ENCODE data around the gene CHID1. TPM values are rescaled to one million over a fixed set of nuclear protein-coding genes. Genes with fewer than 3 reads are reported as not detected.

CHID1 gene
- total RNA-seq, 6 donors from 2014 or later, result 34.6 to 144 (median 59.1) TPM

- WGBS, 2 donors, result 2 to 10% methylated on average over 2 to 18 of the region's 39 CpGs
- no peak for DNase-seq
- H3K4me1 ChIP-seq, result peaks cover 88 to 96% (median 91%) of the 10 kb centered on the region in 4 donors
- TF ChIP-seq POLR2AphosphoS5 (IDR thresholded peaks at IDR 0.05), result no peak
- TF ChIP-seq POLR2A (IDR thresholded peaks at IDR 0.05), result peak in 1 of 4 donors; percentile 59
- TF ChIP-seq EP300 (IDR thresholded peaks at IDR 0.05), result no peak
- TF ChIP-seq CTCF (IDR thresholded peaks at IDR 0.05), result no peak
- H3K27ac ChIP-seq, result peak overlapping the region; percentile 48 to 92 (median 84)
- peak in 1 of 2 donors; percentile 0 for ATAC-seq (ENCODE audit: low FRiP score in 2 of 2)
- peaks cover 0 to 4% (median 0%) of the 10 kb centered on the region in 4 donors for H3K27me3 ChIP-seq
- H3K36me3 ChIP-seq, result peaks cover 2 to 7% (median 6%) of the 10 kb centered on the region in 4 donors
- H3K9me3 ChIP-seq, result no peaks in the 10 kb centered on the region
- peak overlapping the region in 3 of 4 donors; percentile 39 to 46 (median 45) for H3K4me3 ChIP-seq
Measured at GRCh38 chr11:829847-830294, 80.7 kb downstream of the CHID1 start.

- TF ChIP-seq CTCF (IDR thresholded peaks at IDR 0.05), result no peak
- TF ChIP-seq POLR2AphosphoS5 (IDR thresholded peaks at IDR 0.05), result no peak
- TF ChIP-seq POLR2A (IDR thresholded peaks at IDR 0.05), result peak in 1 of 4 donors; percentile 41
- peak; percentile 9 to 23 for ATAC-seq (ENCODE audit: low FRiP score in 2 of 2)
- peak overlapping the region in 3 of 4 donors; percentile 39 to 46 (median 45) for H3K4me3 ChIP-seq
- peaks cover 84 to 96% (median 87%) of the 10 kb centered on the region in 4 donors for H3K4me1 ChIP-seq
- WGBS, 2 donors, result 0 to 11% methylated on average over 2 to 37 of the region's 40 CpGs
- H3K27ac ChIP-seq, result peak overlapping the region; percentile 48 to 92 (median 84)
- H3K36me3 ChIP-seq, result peaks cover 7 to 13% (median 12%) of the 10 kb centered on the region in 4 donors
- peaks cover 0 to 4% (median 0%) of the 10 kb centered on the region in 4 donors for H3K27me3 ChIP-seq
- no peaks in the 10 kb centered on the region for H3K9me3 ChIP-seq
- peak in 1 of 2 donors; percentile 89 for DNase-seq
Measured at GRCh38 chr11:829176-829846, 81.3 kb downstream of the CHID1 start.

- Histone ChIP-seq H3K27me3 (peaks cover 0 to 4% (median 0%) of the 10 kb centered on the region in 4 donors), H3K4me3 (peak overlapping the region in 2 of 4 donors; percentile 45 to 46), H3K9me3 (no peaks in the 10 kb centered on the region), H3K27ac (peak overlapping the region; percentile 48 to 92 (median 84)), H3K36me3 (peaks cover 14 to 20% (median 19%) of the 10 kb centered on the region in 4 donors), H3K4me1 (peaks cover 78 to 90% (median 80%) of the 10 kb centered on the region in 4 donors)
- DNase-seq (peak in 1 of 2 donors; percentile 75), ATAC-seq (ENCODE audit: low FRiP score in 2 of 2) (no peak)
- TF ChIP-seq POLR2AphosphoS5 (IDR thresholded peaks at IDR 0.05), result no peak
- no peak for TF ChIP-seq POLR2A (IDR thresholded peaks at IDR 0.05)
- no peak for TF ChIP-seq CTCF (IDR thresholded peaks at IDR 0.05)
- TF ChIP-seq EP300 (IDR thresholded peaks at IDR 0.05), result no peak
- WGBS, 2 donors, result 54 to 79% methylated on average over 9 to 21 of the region's 21 CpGs
Measured at GRCh38 chr11:828506-829175, 82.0 kb downstream of the CHID1 start.

- Histone ChIP-seq H3K27ac (peak within 1 kb of the TSS; percentile 77 to 92 (median 84)), H3K27me3 (peaks cover 0 to 4% (median 0%) of the 10 kb centered on the region in 4 donors), H3K36me3 (peaks cover 19 to 28% (median 25%) of the 10 kb centered on the region in 4 donors), H3K9me3 (no peaks in the 10 kb centered on the region), H3K4me3 (peak within 1 kb of the TSS; percentile 22 to 61 (median 57)), H3K4me1 (peaks cover 75 to 92% (median 77%) of the 10 kb centered on the region in 4 donors)
- ATAC-seq (ENCODE audit: low FRiP score in 2 of 2) (peak in 1 of 2 donors; percentile 0), DNase-seq (no peak)
- TF ChIP-seq EP300 (IDR thresholded peaks at IDR 0.05) (no peak), POLR2AphosphoS5 (IDR thresholded peaks at IDR 0.05) (no peak), POLR2A (IDR thresholded peaks at IDR 0.05) (no peak), CTCF (IDR thresholded peaks at IDR 0.05) (no peak)
- 33 to 50% methylated on average over 5 of the region's 5 CpGs for WGBS, 2 donors
Measured at GRCh38 chr11:827897-828192, 82.8 kb downstream of the CHID1 start, which contains the start of gene CRACR2B. CRACR2B (plus strand) TSS chr11:827919; CDS start chr11:828608, 689 bp downstream.

All from upper lobe of left lung (tissue), 6 donors.